Loucy (cell line): Measurements from ENCODE around the gene AFTPH.

Experiments
- H2AFZ ChIP-seq: fragments of 200-600 bp; sonication (generic); 2 replicates; pipeline ENCODE4 v1.6.0; 2016; ENCODE audit warnings: antibody characterized with exemption, mild to moderate bottlenecking, low read length, moderate library complexity
- H3F3A ChIP-seq: fragments of 200-600 bp; 2 replicates; pipeline ENCODE4 v1.6.0; 2016; ENCODE audit warnings: antibody characterized with exemption, low read depth, mild to moderate bottlenecking
- H3K27me3 ChIP-seq: fragments of 200-600 bp; sonication (generic); 2 replicates; pipeline ENCODE4 v1.6.1; 2014; ENCODE audit warnings: low read length, mild to moderate bottlenecking; ENCODE audit not compliant: insufficient read depth, poor library complexity, severe bottlenecking
- H3K36me3 ChIP-seq: fragments of 200-600 bp; sonication (generic); 2 replicates; pipeline ENCODE4 v1.6.1; 2016; ENCODE audit warnings: low read length; ENCODE audit not compliant: insufficient read depth
- H3K4me1 ChIP-seq: fragments of 200-600 bp; sonication (generic); 2 replicates; pipeline ENCODE4 v1.5.1; 2014; ENCODE audit warnings: low read length, mild to moderate bottlenecking; ENCODE audit not compliant: insufficient read depth, poor library complexity, severe bottlenecking
- H3K4me2 ChIP-seq: fragments of 200-600 bp; sonication (generic); 2 replicates; pipeline ENCODE4 v1.6.0; 2014; ENCODE audit warnings: antibody characterized with exemption, low read length, low read depth, mild to moderate bottlenecking; ENCODE audit not compliant: poor library complexity, severe bottlenecking
- H3K4me3 ChIP-seq: fragments of 200-600 bp; sonication (generic); 2 replicates; pipeline ENCODE4 v1.5.1; 2014; ENCODE audit warnings: low read length, mild to moderate bottlenecking, mixed read lengths; ENCODE audit not compliant: poor library complexity, severe bottlenecking
- H3K79me2 ChIP-seq: fragments of 200-600 bp; sonication (generic); 2 replicates; pipeline ENCODE4 v1.6.1; 2014; ENCODE audit warnings: low read length; ENCODE audit not compliant: insufficient read depth
- H3K9ac ChIP-seq: fragments of 200-600 bp; sonication (generic); 2 replicates; pipeline ENCODE4 v1.6.0; 2014; ENCODE audit warnings: mild to moderate bottlenecking, low read depth, low read length, moderate library complexity; ENCODE audit not compliant: poor library complexity, severe bottlenecking
- H3K9me2 ChIP-seq: fragments of 200-600 bp; sonication (generic); replicated peaks from 2 replicates; pipeline ENCODE4 v1.6.1; 2016; ENCODE audit warnings: low read depth, low read length, mixed read lengths
- H3K9me3 ChIP-seq: fragments of 200-600 bp; sonication (generic); 2 replicates; pipeline ENCODE4 v1.6.1; 2014; ENCODE audit warnings: mild to moderate bottlenecking, antibody characterized with exemption, low read length, low read depth; ENCODE audit not compliant: insufficient read depth
- H4K20me1 ChIP-seq: fragments of 200-600 bp; sonication (generic); 2 replicates; pipeline ENCODE4 v1.6.0; 2014; ENCODE audit warnings: antibody characterized with exemption, low read length, mild to moderate bottlenecking; ENCODE audit not compliant: insufficient read depth, poor library complexity, severe bottlenecking
- CTCF ChIP-seq: fragments of 200-600 bp; sonication (generic); conservative IDR thresholded peaks from 2 replicates; pipeline ENCODE4 v1.5.1; 2014; ENCODE audit warnings: mild to moderate bottlenecking, antibody characterized with exemption, low read length
- EZH2phosphoT487 ChIP-seq: fragments of 200-600 bp; IDR thresholded peaks from 2 replicates; pipeline ENCODE4 v1.6.1; 2018; ENCODE audit warnings: antibody characterized with exemption, mild to moderate bottlenecking, moderate library complexity, borderline replicate concordance

The AFTPH gene

DNA sequence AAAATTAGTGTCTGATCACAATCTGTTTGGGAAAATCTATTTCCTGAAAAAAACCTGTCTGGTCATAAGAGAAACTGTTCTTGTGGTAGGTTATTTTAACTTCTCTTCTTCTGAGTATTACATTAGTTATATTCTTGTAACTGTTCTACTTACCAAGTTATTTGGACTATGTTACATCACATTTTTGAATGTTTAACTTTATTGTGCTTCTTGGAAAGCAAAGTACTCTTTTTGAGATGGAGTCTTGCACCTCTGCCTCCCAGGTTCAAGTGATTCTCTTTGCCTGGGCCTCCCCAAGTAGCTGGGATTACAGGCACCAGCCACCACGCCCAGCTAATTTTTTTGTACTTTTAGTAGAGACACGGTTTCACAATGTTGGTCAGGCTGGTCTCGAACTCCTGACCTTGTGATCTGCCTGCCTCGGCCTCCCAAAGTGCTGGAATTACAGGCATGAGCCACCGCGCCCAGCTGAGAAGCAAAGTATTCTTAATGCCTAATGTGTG lies 39.4 kb downstream of the AFTPH start:
- Histone ChIP-seq H3K4me2 (no peak overlapping the region), H3K9me2 (no peaks in the 10 kb centered on the region), H3K36me3 (no peaks in the 10 kb centered on the region), H3F3A (no peaks in the 10 kb centered on the region), H2AFZ (no peak overlapping the region), H3K27me3 (no peaks in the 10 kb centered on the region), H3K4me3 (no peak overlapping the region), H3K9me3 (no peaks in the 10 kb centered on the region), H3K79me2 (0 out of 2 replicates have a peak, but pooled peaks cover 33% of the 10 kb centered on the region), H4K20me1 (no peaks in the 10 kb centered on the region), H3K9ac (no peak overlapping the region), H3K4me1 (peaks cover 20% of the 10 kb centered on the region)
- TF ChIP-seq CTCF (no peak), EZH2phosphoT487 (no peak)

GRCh38 chr2:64565949-64566710 lies 42.0 kb downstream of the AFTPH start:
- Histone ChIP-seq H3K79me2 (0 out of 2 replicates have a peak, but pooled peaks cover 29% of the 10 kb centered on the region), H3K9me3 (no peaks in the 10 kb centered on the region), H4K20me1 (no peaks in the 10 kb centered on the region), H3K4me3 (no peak overlapping the region), H3K9me2 (no peaks in the 10 kb centered on the region), H3F3A (no peaks in the 10 kb centered on the region), H3K27me3 (no peaks in the 10 kb centered on the region), H3K9ac (no peak overlapping the region), H3K36me3 (peaks cover 20% of the 10 kb centered on the region; the same call in 1 of the 2 replicates), H3K4me2 (no peak overlapping the region), H3K4me1 (peaks cover 20% of the 10 kb centered on the region), H2AFZ (no peak overlapping the region)
- TF ChIP-seq EZH2phosphoT487 = no peak
- TF ChIP-seq CTCF = no peak

GRCh38 chr2:64567473-64567872 lies 43.3 kb downstream of the AFTPH start:
- Histone ChIP-seq H3K4me2 (no peak overlapping the region), H4K20me1 (no peaks in the 10 kb centered on the region), H3K9me3 (no peaks in the 10 kb centered on the region), H3K9ac (no peak overlapping the region), H3K9me2 (no peaks in the 10 kb centered on the region), H3K4me1 (peaks cover 17% of the 10 kb centered on the region), H3K79me2 (0 out of 2 replicates have a peak, but pooled peaks cover 27% of the 10 kb centered on the region), H2AFZ (no peak overlapping the region), H3K36me3 (peaks cover 33% of the 10 kb centered on the region), H3K4me3 (no peak overlapping the region), H3F3A (no peaks in the 10 kb centered on the region), H3K27me3 (no peaks in the 10 kb centered on the region)
- TF ChIP-seq CTCF (no peak), EZH2phosphoT487 (no peak)
